ENCODE results near the gene MRC2.

MRC2 gene

GRCh38 chr17:62616993-62617893 lies 10.2 kb upstream of the MRC2 start:
- TF ChIP-seq FOXP2 (optimal IDR thresholded peaks at IDR 0.05; ENCODE audit: borderline replicate concordance, extremely low read depth, extremely low read length, insufficient read depth) (no peak), TAF1 (IDR thresholded peaks at IDR 0.05; ENCODE audit: borderline replicate concordance, insufficient read depth, low read length) (no peak), SIN3A (IDR thresholded peaks at IDR 0.05; ENCODE audit: borderline replicate concordance, insufficient read depth, low read length) (no peak), POLR2AphosphoS5 (IDR thresholded peaks at IDR 0.05; ENCODE audit: low read depth, low read length) (no peak)
- TF ChIP-seq, protein P1, sequence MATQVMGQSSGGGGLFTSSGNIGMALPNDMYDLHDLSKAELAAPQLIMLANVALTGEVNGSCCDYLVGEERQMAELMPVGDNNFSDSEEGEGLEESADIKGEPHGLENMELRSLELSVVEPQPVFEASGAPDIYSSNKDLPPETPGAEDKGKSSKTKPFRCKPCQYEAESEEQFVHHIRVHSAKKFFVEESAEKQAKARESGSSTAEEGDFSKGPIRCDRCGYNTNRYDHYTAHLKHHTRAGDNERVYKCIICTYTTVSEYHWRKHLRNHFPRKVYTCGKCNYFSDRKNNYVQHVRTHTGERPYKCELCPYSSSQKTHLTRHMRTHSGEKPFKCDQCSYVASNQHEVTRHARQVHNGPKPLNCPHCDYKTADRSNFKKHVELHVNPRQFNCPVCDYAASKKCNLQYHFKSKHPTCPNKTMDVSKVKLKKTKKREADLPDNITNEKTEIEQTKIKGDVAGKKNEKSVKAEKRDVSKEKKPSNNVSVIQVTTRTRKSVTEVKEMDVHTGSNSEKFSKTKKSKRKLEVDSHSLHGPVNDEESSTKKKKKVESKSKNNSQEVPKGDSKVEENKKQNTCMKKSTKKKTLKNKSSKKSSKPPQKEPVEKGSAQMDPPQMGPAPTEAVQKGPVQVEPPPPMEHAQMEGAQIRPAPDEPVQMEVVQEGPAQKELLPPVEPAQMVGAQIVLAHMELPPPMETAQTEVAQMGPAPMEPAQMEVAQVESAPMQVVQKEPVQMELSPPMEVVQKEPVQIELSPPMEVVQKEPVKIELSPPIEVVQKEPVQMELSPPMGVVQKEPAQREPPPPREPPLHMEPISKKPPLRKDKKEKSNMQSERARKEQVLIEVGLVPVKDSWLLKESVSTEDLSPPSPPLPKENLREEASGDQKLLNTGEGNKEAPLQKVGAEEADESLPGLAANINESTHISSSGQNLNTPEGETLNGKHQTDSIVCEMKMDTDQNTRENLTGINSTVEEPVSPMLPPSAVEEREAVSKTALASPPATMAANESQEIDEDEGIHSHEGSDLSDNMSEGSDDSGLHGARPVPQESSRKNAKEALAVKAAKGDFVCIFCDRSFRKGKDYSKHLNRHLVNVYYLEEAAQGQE (IDR thresholded peaks at IDR 0.05; ENCODE audit: insufficient read depth in 1 of 2, low read depth in 2 of 2, low read length in 2 of 2): no peak

DNA sequence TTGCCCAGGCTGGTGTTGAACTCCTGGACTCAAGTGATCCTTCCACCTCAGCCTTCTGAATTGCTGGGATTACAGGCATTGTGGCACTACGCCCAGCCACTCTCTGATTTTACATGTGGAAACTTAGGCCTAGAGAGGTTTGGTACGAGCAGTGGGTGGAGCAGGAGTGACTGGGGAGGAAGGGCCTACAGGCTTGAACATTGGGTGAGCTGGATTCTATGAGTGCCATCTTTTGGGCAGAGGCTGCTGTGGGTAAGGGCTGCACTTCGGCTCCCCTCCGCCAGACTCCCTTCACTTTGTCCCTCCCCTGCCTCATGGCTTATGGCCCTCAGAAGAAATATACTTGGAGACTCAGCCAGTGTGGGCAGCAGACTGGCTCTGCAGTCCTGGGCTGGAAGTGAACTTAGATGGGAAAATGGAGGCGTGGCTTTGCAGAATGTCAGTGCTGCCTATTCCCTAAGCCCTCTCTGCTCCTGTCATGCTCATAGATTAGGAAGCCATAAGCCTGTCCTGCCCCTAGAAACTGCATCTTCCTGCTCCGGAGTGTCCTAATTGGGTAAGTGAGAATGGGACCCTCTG lies 9.5 kb upstream of the MRC2 start:
- TF ChIP-seq POLR2AphosphoS5 (IDR thresholded peaks at IDR 0.05; ENCODE audit: low read depth, low read length) (no peak), FOXP2 (optimal IDR thresholded peaks at IDR 0.05; ENCODE audit: borderline replicate concordance, extremely low read depth, extremely low read length, insufficient read depth) (no peak), SIN3A (IDR thresholded peaks at IDR 0.05; ENCODE audit: borderline replicate concordance, insufficient read depth, low read length) (no peak), TAF1 (IDR thresholded peaks at IDR 0.05; ENCODE audit: borderline replicate concordance, insufficient read depth, low read length) (no peak)
- TF ChIP-seq, protein P1 (IDR thresholded peaks at IDR 0.05; ENCODE audit: insufficient read depth in 1 of 2, low read depth in 2 of 2, low read length in 2 of 2): no peak

- TF ChIP-seq POLR2AphosphoS5 (IDR thresholded peaks at IDR 0.05; ENCODE audit: low read depth, low read length) (no peak), FOXP2 (optimal IDR thresholded peaks at IDR 0.05; ENCODE audit: borderline replicate concordance, extremely low read depth, extremely low read length, insufficient read depth) (no peak), SIN3A (IDR thresholded peaks at IDR 0.05; ENCODE audit: borderline replicate concordance, insufficient read depth, low read length) (no peak), TAF1 (IDR thresholded peaks at IDR 0.05; ENCODE audit: borderline replicate concordance, insufficient read depth, low read length) (no peak)
- TF ChIP-seq, protein P1 (IDR thresholded peaks at IDR 0.05; ENCODE audit: insufficient read depth in 1 of 2, low read depth in 2 of 2, low read length in 2 of 2): no peak
Observed at GRCh38 chr17:62618647-62619416, 8.6 kb upstream of the MRC2 start.

DNA sequence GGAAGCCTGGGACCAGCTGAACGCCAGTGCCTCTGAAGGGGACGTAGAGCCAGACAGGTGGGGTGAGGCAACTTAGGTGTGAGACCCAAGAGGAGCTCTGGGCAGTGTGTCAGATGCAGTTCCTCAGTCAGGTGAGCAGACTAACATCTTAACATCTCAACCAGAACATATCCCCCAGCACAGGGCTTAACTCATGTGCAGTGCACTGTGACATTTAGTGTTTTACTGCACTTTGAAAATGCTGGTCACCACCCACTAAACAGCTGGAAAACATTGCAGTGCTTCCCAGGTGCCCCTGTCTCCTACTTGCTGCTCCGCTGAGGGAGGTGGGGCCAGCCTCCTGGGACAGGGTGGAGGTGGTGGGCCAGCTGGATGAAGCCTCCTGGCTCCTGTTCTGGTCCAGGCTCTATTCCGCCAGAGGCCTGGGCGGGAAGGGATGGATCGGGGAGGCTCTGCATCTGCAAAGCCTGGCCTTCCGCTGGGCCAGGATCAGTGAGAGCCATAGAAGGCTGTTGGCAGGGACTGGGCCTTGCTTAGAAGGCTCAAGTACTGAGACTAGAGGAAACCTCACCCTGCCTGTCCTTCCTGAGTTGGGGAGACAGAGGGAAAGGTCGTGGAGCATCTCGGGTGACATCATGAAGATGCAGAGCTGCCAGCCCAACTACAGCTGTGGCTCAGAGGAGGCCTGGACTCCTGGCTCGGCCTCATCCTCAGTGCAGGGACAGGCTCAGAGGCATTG lies 7.9 kb upstream of the MRC2 start:
- TF ChIP-seq SIN3A (IDR thresholded peaks at IDR 0.05; ENCODE audit: borderline replicate concordance, insufficient read depth, low read length) (no peak), TAF1 (IDR thresholded peaks at IDR 0.05; ENCODE audit: borderline replicate concordance, insufficient read depth, low read length) (no peak), POLR2AphosphoS5 (IDR thresholded peaks at IDR 0.05; ENCODE audit: low read depth, low read length) (no peak), FOXP2 (optimal IDR thresholded peaks at IDR 0.05; ENCODE audit: borderline replicate concordance, extremely low read depth, extremely low read length, insufficient read depth) (no peak)
- TF ChIP-seq, protein P1 (IDR thresholded peaks at IDR 0.05; ENCODE audit: insufficient read depth in 1 of 2, low read depth in 2 of 2, low read length in 2 of 2): no peak

Data from PFSK-1 (cell line).